Measurements from ENCODE around the gene CACNA1H. TPM values are rescaled to one million over a fixed set of nuclear protein-coding genes. Genes with fewer than 3 reads are reported as not detected.

The CACNA1H gene
- total RNA-seq, 1 donor from 2014 or later = 2.5 TPM

GRCh38 chr16:1159973-1160772 lies 7.3 kb downstream of the CACNA1H start:
- Histone ChIP-seq H3K4me3 (peak overlapping the region; percentile 52), H3K27ac (replicated peaks) (peak overlapping the region; percentile 84), H3K27me3 (ENCODE audit: low read depth) (peaks cover 73% of the 10 kb centered on the region), H3K36me3 (no peaks in the 10 kb centered on the region), H3K4me1 (peaks cover 34% of the 10 kb centered on the region), H3K9me3 (replicated peaks) (no peaks in the 10 kb centered on the region)
- TF ChIP-seq, protein P1, sequence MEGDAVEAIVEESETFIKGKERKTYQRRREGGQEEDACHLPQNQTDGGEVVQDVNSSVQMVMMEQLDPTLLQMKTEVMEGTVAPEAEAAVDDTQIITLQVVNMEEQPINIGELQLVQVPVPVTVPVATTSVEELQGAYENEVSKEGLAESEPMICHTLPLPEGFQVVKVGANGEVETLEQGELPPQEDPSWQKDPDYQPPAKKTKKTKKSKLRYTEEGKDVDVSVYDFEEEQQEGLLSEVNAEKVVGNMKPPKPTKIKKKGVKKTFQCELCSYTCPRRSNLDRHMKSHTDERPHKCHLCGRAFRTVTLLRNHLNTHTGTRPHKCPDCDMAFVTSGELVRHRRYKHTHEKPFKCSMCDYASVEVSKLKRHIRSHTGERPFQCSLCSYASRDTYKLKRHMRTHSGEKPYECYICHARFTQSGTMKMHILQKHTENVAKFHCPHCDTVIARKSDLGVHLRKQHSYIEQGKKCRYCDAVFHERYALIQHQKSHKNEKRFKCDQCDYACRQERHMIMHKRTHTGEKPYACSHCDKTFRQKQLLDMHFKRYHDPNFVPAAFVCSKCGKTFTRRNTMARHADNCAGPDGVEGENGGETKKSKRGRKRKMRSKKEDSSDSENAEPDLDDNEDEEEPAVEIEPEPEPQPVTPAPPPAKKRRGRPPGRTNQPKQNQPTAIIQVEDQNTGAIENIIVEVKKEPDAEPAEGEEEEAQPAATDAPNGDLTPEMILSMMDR (IDR thresholded peaks at IDR 0.05; ENCODE audit: borderline replicate concordance) = no peak
- peak; percentile 80 for DNase-seq
- intact Hi-C loops (cut with micrococcal nuclease) = no loop called here

GRCh38 chr16:1160773-1161348 lies 8.0 kb downstream of the CACNA1H start:
- intact Hi-C loops (cut with micrococcal nuclease) = no loop called here
- Histone ChIP-seq H3K27ac (replicated peaks) (peak overlapping the region; percentile 84), H3K36me3 (no peaks in the 10 kb centered on the region), H3K4me3 (peak overlapping the region; percentile 52), H3K9me3 (replicated peaks) (no peaks in the 10 kb centered on the region), H3K27me3 (ENCODE audit: low read depth) (peaks cover 68% of the 10 kb centered on the region), H3K4me1 (peaks cover 34% of the 10 kb centered on the region)
- DNase-seq = no peak
- TF ChIP-seq, protein P1 (IDR thresholded peaks at IDR 0.05; ENCODE audit: borderline replicate concordance) = no peak

GRCh38 chr16:1162701-1163566 lies 10.0 kb downstream of the CACNA1H start:
- intact Hi-C loops (cut with micrococcal nuclease) = no loop called here

GRCh38 chr16:1163567-1164055 lies 10.7 kb downstream of the CACNA1H start:
- H3K4me1 ChIP-seq = peaks cover 29% of the 10 kb centered on the region
- H3K4me3 ChIP-seq = no peak overlapping the region
- no peaks in the 10 kb centered on the region for H3K36me3 ChIP-seq
- TF ChIP-seq, protein P1 (IDR thresholded peaks at IDR 0.05; ENCODE audit: borderline replicate concordance) = no peak
- no peak overlapping the region for H3K27ac ChIP-seq (replicated peaks)
- H3K27me3 ChIP-seq (ENCODE audit: low read depth) = peaks cover 46% of the 10 kb centered on the region
- intact Hi-C loops (cut with micrococcal nuclease) = no loop called here
- DNase-seq = no peak
- H3K9me3 ChIP-seq (replicated peaks) = no peaks in the 10 kb centered on the region

More at GRCh38 chr16:1162701-1163566, 10.0 kb downstream of the CACNA1H start:
- TF ChIP-seq, protein P1 (IDR thresholded peaks at IDR 0.05; ENCODE audit: borderline replicate concordance) = no peak
- Histone ChIP-seq H3K27ac (replicated peaks) (no peak overlapping the region), H3K27me3 (ENCODE audit: low read depth) (peaks cover 47% of the 10 kb centered on the region), H3K4me3 (no peak overlapping the region), H3K9me3 (replicated peaks) (no peaks in the 10 kb centered on the region), H3K4me1 (peaks cover 30% of the 10 kb centered on the region), H3K36me3 (no peaks in the 10 kb centered on the region)
- no peak for DNase-seq

GRCh38 chr16:1164382-1164781 lies 11.5 kb downstream of the CACNA1H start:
- H3K27ac ChIP-seq (replicated peaks) = no peak overlapping the region
- intact Hi-C loops (cut with micrococcal nuclease) = no loop called here
- H3K4me3 ChIP-seq = no peak overlapping the region
- H3K36me3 ChIP-seq = no peaks in the 10 kb centered on the region
- DNase-seq = no peak
- peaks cover 22% of the 10 kb centered on the region for H3K4me1 ChIP-seq
- H3K9me3 ChIP-seq (replicated peaks) = no peaks in the 10 kb centered on the region
- H3K27me3 ChIP-seq (ENCODE audit: low read depth) = peaks cover 45% of the 10 kb centered on the region
- TF ChIP-seq, protein P1 (IDR thresholded peaks at IDR 0.05; ENCODE audit: borderline replicate concordance) = no peak
